H1 (cell line): Measurements from ENCODE around the gene FABP6. TPM values are rescaled to one million over a fixed set of nuclear protein-coding genes. Genes with fewer than 3 reads are reported as not detected.

ENCODE experiments used
- CTCF ChIA-PET: fragments of 300-600 bp; sonication (Branson Sonifier 250); formaldehyde crosslinking; loops from one replicate; lab custom pipeline; 2021; ENCODE audit not compliant: partially characterized antibody; lab: Charles Lee
- POLR2A ChIA-PET: fragments of 300-600 bp; sonication (Branson Sonifier 250); formaldehyde crosslinking; loops from one replicate; lab custom pipeline; 2021; ENCODE audit warnings: inconsistent platforms; ENCODE audit not compliant: partially characterized antibody; lab: Charles Lee
- DNase-seq, 2 experiments: peaks; one replicate each; pipeline versions ENCODE4 v3.0.0 to v3.0.0-alpha.2; 2010 to 2022; ENCODE audit warnings: low spot score in 2 of 2, low read depth in 1 of 2, mixed read lengths in 1 of 2
- FAIRE-seq: peaks from 2 replicates; lab custom pipeline; 2011; peaks lifted over from hg19 to GRCh38; lab: Jason Lieb, UNC
- H2AFZ ChIP-seq: 2 replicates; pipeline ENCODE4 v1.8.1; 2012; ENCODE audit warnings: low read length, inconsistent platforms
- H2AK5ac ChIP-seq: 2 replicates; pipeline ENCODE4 v1.6.1; 2013; ENCODE audit warnings: low read depth, low read length
- H2BK120ac ChIP-seq: replicated peaks from 2 replicates; pipeline ENCODE3; 2013; ENCODE audit warnings: low read depth, low read length, inconsistent platforms
- H2BK12ac ChIP-seq: 2 replicates; pipeline ENCODE4 v1.6.1; 2013; ENCODE audit warnings: low read depth, low read length
- H2BK15ac ChIP-seq: 2 replicates; pipeline ENCODE4 v1.6.1; 2013; ENCODE audit warnings: low read length
- H2BK20ac ChIP-seq: 2 replicates; pipeline ENCODE4 v1.6.1; 2013; ENCODE audit warnings: low read length
- H2BK5ac ChIP-seq: 2 replicates; pipeline ENCODE4 v1.6.1; 2013; ENCODE audit warnings: low read depth, low read length
- H3K14ac ChIP-seq: 2 replicates; pipeline ENCODE4 v1.6.1; 2013; ENCODE audit warnings: inconsistent platforms; ENCODE audit not compliant: insufficient read length
- H3K18ac ChIP-seq: 2 replicates; pipeline ENCODE4 v1.6.1; 2013; ENCODE audit warnings: low read length; ENCODE audit errors: extremely low read depth
- H3K23ac ChIP-seq: 2 replicates; pipeline ENCODE4 v1.6.1; 2013; ENCODE audit warnings: inconsistent platforms; ENCODE audit not compliant: insufficient read length
- H3K23me2 ChIP-seq: 2 replicates; pipeline ENCODE4 v1.6.1; 2013; ENCODE audit warnings: low read depth, low read length
- H3K27ac ChIP-seq: 2 replicates; pipeline ENCODE4 v1.6.1; 2011; ENCODE audit warnings: low read depth, low read length, inconsistent platforms
- H3K27me3 ChIP-seq, 4 experiments: replicated peaks in 1 of 4; 1 replicate in 1 of 4; 2 replicates in 3 of 4; pipeline versions ENCODE4 v1.6.1 to v1.8.1; 2011 to 2013; ENCODE audit warnings: low read length in 3 of 4, mild to moderate bottlenecking in 3 of 4, inconsistent platforms in 2 of 4, mixed read lengths in 2 of 4, moderate library complexity in 1 of 4; ENCODE audit not compliant: control insufficient read depth in 3 of 4, insufficient read depth in 3 of 4; ENCODE audit errors: extremely low read depth in 1 of 4
- H3K36me3 ChIP-seq, 4 experiments: 2 replicates each; pipeline versions ENCODE4 v1.6.1 to v1.8.1; 2011 to 2013; ENCODE audit warnings: mild to moderate bottlenecking in 4 of 4, low read length in 3 of 4, moderate library complexity in 2 of 4, control low read depth in 1 of 4, inconsistent platforms in 1 of 4; ENCODE audit not compliant: insufficient read depth in 4 of 4, control insufficient read depth in 2 of 4
- H3K4ac ChIP-seq: replicated peaks from 2 replicates; pipeline ENCODE3; 2013; ENCODE audit warnings: low read length, low read depth, mixed read lengths, inconsistent platforms; ENCODE audit not compliant: insufficient read length
- H3K4me1 ChIP-seq, 4 experiments: replicated peaks in 1 of 4; 1 replicate in 1 of 4; 2 replicates in 3 of 4; pipeline versions ENCODE4 v1.6.1 to v1.8.1; 2011 to 2013; ENCODE audit warnings: low read length in 3 of 4, inconsistent platforms in 2 of 4, mixed read lengths in 1 of 4; ENCODE audit not compliant: insufficient read depth in 4 of 4, control insufficient read depth in 3 of 4
- H3K4me2 ChIP-seq, 2 experiments: 2 replicates each; pipeline versions ENCODE4 v1.6.1 to v1.8.1; 2011 to 2013; ENCODE audit warnings: low read depth in 2 of 2, low read length in 2 of 2, control low read depth in 1 of 2, inconsistent platforms in 1 of 2, mild to moderate bottlenecking in 1 of 2; ENCODE audit not compliant: insufficient read depth in 1 of 2
- H3K4me3 ChIP-seq, 4 experiments: fragments of 200-600, 300-600 bp in 1 of 4; sonication (generic), shearing (Covaris generic), sonication (Bioruptor Twin) in 1 of 4; 2 replicates each; pipeline versions ENCODE4 v1.5.1 to v1.8.1; 2011 to 2016; ENCODE audit warnings: low read length in 4 of 4, low read depth in 3 of 4, control low read depth in 2 of 4, inconsistent platforms in 2 of 4, mild to moderate bottlenecking in 2 of 4, mixed read lengths in 1 of 4, moderate library complexity in 1 of 4; ENCODE audit not compliant: insufficient read depth in 2 of 4; ENCODE audit errors: extremely low read depth in 1 of 4
- H3K56ac ChIP-seq: replicated peaks from 2 replicates; pipeline ENCODE3; 2013; ENCODE audit warnings: low read depth, mild to moderate bottlenecking, mixed read lengths, low read length, inconsistent platforms; ENCODE audit not compliant: insufficient read length
- H3K79me1 ChIP-seq: 2 replicates; pipeline ENCODE4 v1.6.1; 2013; ENCODE audit warnings: low read depth, low read length, control low read depth
- H3K79me2 ChIP-seq, 2 experiments: 2 replicates each; pipeline versions ENCODE4 v1.6.1 to v1.8.1; 2012 to 2013; ENCODE audit warnings: low read length in 2 of 2, mild to moderate bottlenecking in 2 of 2, inconsistent platforms in 1 of 2; ENCODE audit not compliant: insufficient read depth in 2 of 2, control insufficient read depth in 1 of 2
- H3K9ac ChIP-seq, 4 experiments: replicated peaks in 1 of 4; 1 replicate in 1 of 4; 2 replicates in 3 of 4; pipeline versions ENCODE4 v1.6.1 to v1.8.1; 2011 to 2013; ENCODE audit warnings: low read depth in 3 of 4, low read length in 3 of 4, control low read depth in 2 of 4, mild to moderate bottlenecking in 2 of 4, moderate library complexity in 2 of 4, inconsistent platforms in 1 of 4; ENCODE audit errors: extremely low read depth in 1 of 4
- H3K9me3 ChIP-seq, 2 experiments: 2 replicates each; pipeline versions ENCODE4 v1.6.1 to v1.8.1; 2012 to 2013; ENCODE audit warnings: mild to moderate bottlenecking in 2 of 2, moderate library complexity in 2 of 2, control low read depth in 1 of 2, inconsistent platforms in 1 of 2, low read depth in 1 of 2, low read length in 1 of 2, mixed read lengths in 1 of 2; ENCODE audit not compliant: insufficient read depth in 2 of 2
- H4K20me1 ChIP-seq, 2 experiments: replicated peaks in 1 of 2; 2 replicates each; pipeline versions ENCODE3 to v1.8.1; 2011 to 2013; ENCODE audit warnings: inconsistent platforms in 2 of 2, low read length in 2 of 2, mild to moderate bottlenecking in 1 of 2; ENCODE audit not compliant: insufficient read depth in 2 of 2, control insufficient read depth in 1 of 2
- H4K5ac ChIP-seq: 2 replicates; pipeline ENCODE4 v1.6.1; 2013; ENCODE audit warnings: low read length, low read depth, mixed read lengths, inconsistent platforms; ENCODE audit not compliant: insufficient read length
- H4K8ac ChIP-seq: 2 replicates; pipeline ENCODE4 v1.8.0; 2013; ENCODE audit warnings: mild to moderate bottlenecking, moderate library complexity, low read length, inconsistent platforms; ENCODE audit not compliant: insufficient read depth; ENCODE audit errors: extremely low read depth
- H4K91ac ChIP-seq: replicated peaks from 2 replicates; pipeline ENCODE3; 2013; ENCODE audit warnings: low read length, mixed read lengths, inconsistent platforms; ENCODE audit not compliant: insufficient read length
- CEBPB ChIP-seq: IDR thresholded peaks from 2 replicates; pipeline ENCODE4 v1.6.1; 2012; ENCODE audit warnings: low read depth, low read length
- CHD2 ChIP-seq: IDR thresholded peaks from 2 replicates; pipeline ENCODE4 v1.6.1; 2012; ENCODE audit warnings: low read length, improper control_type of control experiment
- CREB1 ChIP-seq: IDR thresholded peaks from 2 replicates; pipeline ENCODE4 v1.6.1; 2012; ENCODE audit warnings: inconsistent platforms
- HDAC2 ChIP-seq, 2 experiments: fragments of 300-600 bp in 1 of 2; sonication (generic) in 1 of 2; IDR thresholded peaks; 2 replicates each; pipeline ENCODE4 v1.6.1; 2011 to 2012; ENCODE audit warnings: low read depth in 2 of 2, low read length in 2 of 2, mild to moderate bottlenecking in 2 of 2, moderate library complexity in 2 of 2, borderline replicate concordance in 1 of 2, inconsistent platforms in 1 of 2
- HDAC6 ChIP-seq: IDR thresholded peaks from one replicate; pipeline ENCODE4 v1.7.1; 2012; ENCODE audit warnings: low read depth, mild to moderate bottlenecking, inconsistent platforms, low read length, moderate library complexity
- KDM1A ChIP-seq: fragments of 200-600, 300-600 bp; sonication (generic); IDR thresholded peaks from 2 replicates; pipeline ENCODE4 v1.7.1; 2016; ENCODE audit warnings: mild to moderate bottlenecking, low read length, borderline replicate concordance
- KDM4A ChIP-seq: IDR thresholded peaks from one replicate; pipeline ENCODE4 v1.7.1; 2012; ENCODE audit warnings: low read depth, mild to moderate bottlenecking, moderate library complexity, low read length, inconsistent platforms; ENCODE audit not compliant: severe bottlenecking
- NANOG ChIP-seq: IDR thresholded peaks from 2 replicates; pipeline ENCODE4 v1.6.1; 2011; ENCODE audit warnings: low read length, low read depth, mild to moderate bottlenecking, inconsistent platforms; ENCODE audit not compliant: insufficient read depth, poor library complexity, severe bottlenecking
- RAD21 ChIP-seq, 2 experiments: IDR thresholded peaks in 1 of 2; conservative IDR thresholded peaks in 1 of 2; 2 replicates each; pipeline ENCODE4 v1.6.1; 2011; ENCODE audit warnings: low read depth in 2 of 2, low read length in 2 of 2, improper control_type of control experiment in 1 of 2, inconsistent platforms in 1 of 2, mild to moderate bottlenecking in 1 of 2, moderate library complexity in 1 of 2
- RFX5 ChIP-seq: IDR thresholded peaks from 2 replicates; pipeline ENCODE4 v1.6.1; 2011; ENCODE audit warnings: low read depth, low read length, improper control_type of control experiment, borderline replicate concordance
- SP2 ChIP-seq: IDR thresholded peaks from 2 replicates; pipeline ENCODE4 v1.6.1; 2012; ENCODE audit warnings: mild to moderate bottlenecking, low read length, inconsistent platforms
- SUZ12 ChIP-seq: fragments of 200-600 bp; sonication (generic); IDR thresholded peaks from 2 replicates; pipeline ENCODE4 v1.6.1; 2012; ENCODE audit warnings: mild to moderate bottlenecking, inconsistent platforms, low read length, moderate library complexity, mixed read lengths
- WGBS, 2 experiments: shearing (Covaris generic) in 1 of 2; methylation state at CpG; one replicate each; pipeline versions ENCODE4 v1.1.6 to v1.1.7; 2013 to 2015; ENCODE audit warnings: low lambda C conversion rate in 2 of 2, mixed read lengths in 2 of 2, inconsistent platforms in 1 of 2, low coverage in 1 of 2, missing lambda C conversion rate in 1 of 2; ENCODE audit not compliant: insufficient replicate concordance in 2 of 2, insufficient coverage in 1 of 2, insufficient read length in 1 of 2; ENCODE audit errors: extremely low coverage in 1 of 2, missing lambda C conversion rate in 1 of 2; 5-methylcytosine and 5-hydroxymethylcytosine counted together
- polyA plus RNA-seq, 7 experiments: library from polyadenylated mRNA; depleted of rRNA in 3 of 7; stranded (reverse) in 5 of 7; unstranded in 2 of 7; fragments of >200 nt in 5 of 7; fragments of 200-250 nt in 2 of 7; gene quantifications; 1 replicate in 5 of 7; 2 replicates in 1 of 7; 4 replicates in 1 of 7; pipeline versions ENCODE4 v1.2.1 to v1.2.3, GENCODE V29; 2011 to 2013; ENCODE audit warnings: missing spikeins in 2 of 7, mixed read lengths in 2 of 7
- total RNA-seq: library from RNA; stranded (reverse); fragmentation: NEBNext Ultra II Directional; extraction: Animal tissue kit (Norgen Biotek cat#: 25700); gene quantifications from 2 replicates; pipeline ENCODE4 v1.2.1, GENCODE V29; 2021

The FABP6 gene
- total and polyA plus RNA-seq, 2 of the 8 experiments (the other 6 are each of a cell fraction or from before 2014, with no cell fraction given) = 4.8 to 6.1 TPM

DNA sequence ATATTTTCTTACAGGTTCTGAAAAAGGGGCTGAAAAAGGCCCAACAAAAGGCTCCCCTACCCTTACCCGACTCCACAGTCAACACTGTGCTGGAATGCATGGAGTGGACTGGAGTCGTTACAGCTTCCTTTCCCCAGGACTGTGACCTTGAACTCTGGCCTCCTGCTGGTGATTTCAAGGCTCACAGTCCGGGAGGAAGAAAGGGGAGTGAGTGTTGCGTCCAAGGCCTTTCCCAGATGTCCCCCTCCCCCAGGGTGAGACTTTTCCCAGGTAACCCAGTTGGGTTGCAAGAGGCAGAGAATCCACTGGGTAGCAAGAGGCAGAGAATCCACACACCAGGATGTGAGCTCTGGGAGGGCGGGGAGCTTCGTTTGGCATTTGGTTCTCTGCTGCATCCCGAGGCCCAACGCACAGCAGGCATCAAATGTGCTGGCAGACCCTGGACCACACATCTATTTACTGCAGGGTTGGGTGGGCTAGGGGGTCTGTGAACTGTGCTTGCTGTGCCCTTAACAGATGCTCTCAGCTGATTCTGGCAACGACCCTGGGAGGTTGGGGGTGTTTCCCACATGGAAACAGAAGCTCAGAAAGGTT lies 37.5 kb downstream of the FABP6 start:
- Histone ChIP-seq H3K4me1 (peaks cover 13 to 28% (median 22%) of the 10 kb centered on the region in 4 experiments), H3K4ac (peak overlapping the region; percentile 9), H2BK5ac (peak overlapping the region; percentile 63; the same call in 1 of the 2 replicates), H4K5ac (no peak overlapping the region), H2BK20ac (0 out of 2 replicates have a peak overlapping the region, but pooled peaks have one; percentile 0), H3K27ac (no peak overlapping the region), H3K27me3 (no peaks in the 10 kb centered on the region), H3K56ac (no peak overlapping the region), H3K9ac (no peak overlapping the region), H3K4me3 (peak overlapping the region in 1 of 4 experiments; percentile 23; a peak in 1 of 8 replicates), H3K79me2 (peaks cover 0 to 17% of the 10 kb centered on the region in 2 experiments; a peak in 1 of 4 replicates), H2BK12ac (no peak overlapping the region), H3K23me2 (no peaks in the 10 kb centered on the region), H3K36me3 (peaks cover 0 to 9% (median 0%) of the 10 kb centered on the region in 4 experiments; a peak in 1 of 8 replicates), H3K79me1 (no peaks in the 10 kb centered on the region; the same call in 1 of the 2 replicates), H2AK5ac (no peak overlapping the region), H2BK120ac (no peak overlapping the region), H3K9me3 (no peaks in the 10 kb centered on the region), H2BK15ac (peak overlapping the region; percentile 6; the same call in 1 of the 2 replicates), H3K4me2 (peak overlapping the region; percentile 46 to 56), H2AFZ (no peak overlapping the region), H3K23ac (no peak overlapping the region), H4K8ac (no peak overlapping the region), H3K14ac (no peak overlapping the region), H4K20me1 (peaks cover 4 to 7% of the 10 kb centered on the region in 2 experiments), H3K18ac (peak overlapping the region; percentile 80), H4K91ac (no peak overlapping the region)
- CTCF ChIA-PET = interaction anchor here (0.6 to 27.2 kb wide), 24 partner anchors 11 to 275 kb away, joined by 3 to 362 read pairs (median 4); partner anchors contain the start of gene CCNJL
- POLR2A ChIA-PET = interaction anchor here (0.8 to 1.9 kb wide), 14 partner anchors 11 to 133 kb away, joined by 3 to 11 read pairs (median 4); partner anchors contain the start of gene CCNJL
- DNase-seq (peak in 1 of 2 experiments; percentile 68), FAIRE-seq (peak; percentile 89)
- 28% methylated on average over 8 of the region's 9 CpGs; no CpG with 5 or more reads in 1 of the 2 experiments for WGBS, 2 experiments
- TF ChIP-seq CHD2 (no peak), RFX5 (no peak), HDAC6 (no peak), KDM1A (no peak), KDM4A (no peak), SP2 (no peak), CEBPB (no peak), HDAC2 (IDR thresholded peaks at IDR 0.05; ENCODE audit: borderline replicate concordance in 1 of 2, low read depth in 2 of 2, low read length in 2 of 2) (no peak), CREB1 (no peak), RAD21 (IDR thresholded peaks at IDR 0.05 in 1 of 2, conservative IDR thresholded peaks at IDR 0.05 in 1 of 2; ENCODE audit: low read depth in 2 of 2, low read length in 2 of 2) (peak; percentile 22 to 39; a peak in 3 of 4 replicates), SUZ12 (0 out of 2 replicates have a peak, but pooled peaks have one; percentile 25), NANOG (no peak)
